GM18870 (cell line): ENCODE measurements around the gene CEP57.
"Not testable (repeated sequence)": the region's sequence is repeated elsewhere in the genome, so short reads cannot be mapped to it uniquely, and the experiment has no call there.

Source experiments
- ATAC-seq: cut with Tn5 transposase; IDR thresholded peaks from one replicate; pipeline ENCODE4 v1.9.1; 2021; ENCODE audit warnings: moderate library complexity; ENCODE audit not compliant: unreplicated experiment

CEP57 gene

DNA sequence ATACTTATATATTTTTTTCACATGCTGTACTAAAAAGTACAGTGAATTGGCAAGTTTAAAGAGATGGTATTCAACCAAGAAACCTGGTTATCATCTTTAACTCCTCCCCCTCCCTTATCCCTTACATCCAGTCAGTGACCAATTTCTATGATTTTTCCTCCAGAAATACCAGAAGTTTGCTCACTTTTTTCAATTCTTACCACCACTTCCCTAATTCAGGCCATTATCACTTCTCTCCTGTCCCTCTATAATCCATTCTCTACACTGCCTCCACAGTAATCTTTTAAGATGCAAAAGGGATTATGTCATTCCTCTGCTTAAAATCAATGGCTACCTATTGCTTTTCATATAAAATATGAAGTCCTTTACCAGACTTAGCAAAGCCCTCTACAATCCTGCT is 62.8 kb downstream of the CEP57 start:
- ATAC-seq = no peak

DNA sequence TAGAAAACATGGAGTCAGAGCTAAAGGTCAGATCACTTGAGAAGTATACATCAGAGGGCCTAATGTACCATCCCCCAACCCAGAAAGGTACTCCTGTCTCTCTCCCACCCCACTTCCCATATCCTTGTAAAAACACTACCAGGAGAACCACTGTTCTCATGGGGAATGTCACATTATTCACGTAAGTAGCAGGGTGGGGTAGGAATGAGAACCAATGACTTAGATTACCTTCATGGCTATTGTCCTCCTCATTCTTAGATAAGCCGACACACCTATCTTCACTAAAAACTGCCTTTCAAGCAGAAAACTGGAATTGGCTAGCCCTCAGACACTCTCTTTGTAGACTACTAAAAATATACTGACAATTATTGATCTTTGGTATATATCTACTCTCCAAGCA is 63.6 kb downstream of the CEP57 start:
- ATAC-seq = no peak

DNA sequence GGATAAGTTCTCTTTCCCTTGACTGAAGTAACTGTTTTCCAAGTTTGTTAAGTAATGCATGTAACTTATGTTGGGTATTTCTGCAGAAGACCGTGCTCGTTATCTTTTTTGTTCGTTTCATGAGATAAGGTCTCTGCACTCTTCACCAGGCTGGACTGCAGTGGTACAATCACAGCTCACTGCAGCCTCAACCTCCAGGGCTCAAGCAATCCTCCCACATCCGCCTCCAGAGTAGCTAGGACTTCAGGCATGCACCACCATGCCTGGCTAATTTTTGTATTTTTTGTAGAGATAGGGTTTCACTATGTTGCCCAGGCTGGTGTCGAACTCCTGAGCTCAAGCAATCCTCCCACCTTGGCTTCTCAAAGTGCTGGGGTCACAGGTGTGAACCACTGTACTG is 64.1 kb downstream of the CEP57 start:
- ATAC-seq = not testable (repeated sequence)

GRCh38 chr11:95860024-95860423 is 69.7 kb downstream of the CEP57 start:
- not testable (repeated sequence) for ATAC-seq

DNA sequence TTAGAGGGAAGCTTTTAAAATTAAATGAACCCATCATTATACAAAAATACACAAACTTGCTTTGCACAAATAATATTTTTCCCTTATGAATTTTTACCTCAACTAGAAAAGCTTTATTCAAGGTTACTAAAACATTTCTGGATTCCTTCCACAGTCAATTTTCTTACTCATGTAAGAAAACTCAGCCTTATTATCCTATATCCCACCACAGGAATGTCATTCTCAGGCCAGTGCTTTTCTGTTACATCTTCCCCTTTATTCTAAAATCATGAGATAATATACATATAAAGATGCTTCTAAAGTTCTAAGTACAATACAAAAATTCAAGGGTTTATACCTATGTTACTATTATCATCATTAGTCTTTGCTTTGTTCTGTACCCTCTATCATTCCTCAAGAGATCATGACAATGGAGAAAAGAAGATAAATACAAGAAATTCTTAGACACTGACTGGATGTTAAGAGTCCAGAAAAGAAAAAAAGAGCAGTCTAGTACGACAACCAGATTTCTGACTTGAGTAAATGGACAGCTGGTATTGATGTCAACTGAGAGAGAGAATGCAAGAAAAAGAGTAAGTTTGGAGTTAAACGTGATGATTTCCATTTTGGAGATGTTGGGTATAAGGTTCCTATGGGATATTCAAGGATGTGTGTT is 73.3 kb downstream of the CEP57 start:
- no peak for ATAC-seq

GRCh38 chr11:95867105-95867504 is 76.8 kb downstream of the CEP57 start:
- ATAC-seq = no peak

GRCh38 chr11:95870877-95871276 is 80.6 kb downstream of the CEP57 start:
- not testable (repeated sequence) for ATAC-seq

- ATAC-seq = no peak
Measured at GRCh38 chr11:95877291-95877690, 87.0 kb downstream of the CEP57 start.
